Esophagus muscularis mucosa (tissue), 2 donors: ENCODE results near the gene TNFRSF19.

Experiments used
- EP300 ChIP-seq: sonication (generic); formaldehyde crosslinking; IDR thresholded peaks from one replicate; pipeline ENCODE4 v1.6.1; 2017; ENCODE audit warnings: antibody characterized with exemption
- POLR2A ChIP-seq: fragments of 450-650 bp; IDR thresholded peaks from one replicate; pipeline ENCODE4 v1.6.1; 2017; ENCODE audit warnings: antibody characterized with exemption, moderate library complexity, mild to moderate bottlenecking, low read depth

GRCh38 chr13:23655321-23655720 lies 85.1 kb downstream of the TNFRSF19 start:
- TF ChIP-seq POLR2A (no peak), EP300 (no peak)
